GM10266 (cell line): Measurements from ENCODE around the gene JSRP1.

Source experiments
- DNase-seq: peaks from one replicate; pipeline ENCODE4 v3.0.0; 2012; ENCODE audit errors: extremely low spot score
- CTCF ChIP-seq: IDR thresholded peaks from 2 replicates; pipeline ENCODE4 v1.5.1; 2012; ENCODE audit warnings: mild to moderate bottlenecking, low read depth; ENCODE audit not compliant: control insufficient read depth, insufficient read depth; ENCODE audit errors: missing control alignments

JSRP1 gene

GRCh38 chr19:2236064-2236313 lies 20.2 kb downstream of the JSRP1 start:
- DNase-seq, result no peak
- TF ChIP-seq CTCF, result no peak

- no peak for TF ChIP-seq CTCF
- DNase-seq, result no peak
These were observed 20.7 kb downstream of the JSRP1 start for GRCh38 chr19:2235381-2236063.

- no peak for TF ChIP-seq CTCF
- no peak for DNase-seq
These were observed 21.2 kb downstream of the JSRP1 start for GRCh38 chr19:2234996-2235380.

- TF ChIP-seq CTCF, result no peak
- no peak for DNase-seq
These were observed 22.5 kb downstream of the JSRP1 start for GRCh38 chr19:2233601-2234280.

- DNase-seq, result no peak
- TF ChIP-seq CTCF, result no peak
These were observed 23.7 kb downstream of the JSRP1 start for GRCh38 chr19:2232286-2233151.

GRCh38 chr19:2231621-2232221 lies 24.5 kb downstream of the JSRP1 start:
- peak; percentile 20 for TF ChIP-seq CTCF
- DNase-seq, result no peak
